Hepatocyte (in vitro differentiated cells): ENCODE measurements around the gene MYO1D. TPM values are rescaled to one million over a fixed set of nuclear protein-coding genes. Genes with fewer than 3 reads are reported as not detected.

ENCODE experiments used
- DNase-seq: peaks from one replicate; pipeline ENCODE4 v3.0.0-alpha.2; 2016; ENCODE audit warnings: low spot score
- H2AFZ ChIP-seq: fragments of 200-600 bp; sonication (generic); 2 replicates; pipeline ENCODE4 v1.6.0; 2016; ENCODE audit warnings: antibody characterized with exemption, mild to moderate bottlenecking
- H3K27ac ChIP-seq: fragments of 200-600 bp; sonication (generic); 2 replicates; pipeline ENCODE4 v1.5.1; 2016; ENCODE audit warnings: mild to moderate bottlenecking
- H3K27me3 ChIP-seq: fragments of 200-600 bp; sonication (generic); 2 replicates; pipeline ENCODE4 v1.6.1; 2016
- H3K36me3 ChIP-seq: fragments of 200-600 bp; sonication (generic); replicated peaks from 2 replicates; pipeline ENCODE4 v1.5.1; 2016; ENCODE audit warnings: low read depth; ENCODE audit not compliant: insufficient read depth
- H3K4me1 ChIP-seq: fragments of 200-600 bp; sonication (generic); 2 replicates; pipeline ENCODE4 v1.5.1; 2016; ENCODE audit warnings: mild to moderate bottlenecking, moderate library complexity; ENCODE audit not compliant: insufficient read depth
- H3K4me2 ChIP-seq: fragments of 200-600 bp; sonication (generic); 2 replicates; pipeline ENCODE4 v1.6.0; 2016
- H3K4me3 ChIP-seq: fragments of 200-600 bp; sonication (generic); 2 replicates; pipeline ENCODE4 v1.5.1; 2016; ENCODE audit warnings: mild to moderate bottlenecking
- H3K79me2 ChIP-seq: fragments of 200-600 bp; sonication (generic); 2 replicates; pipeline ENCODE4 v1.6.0; 2017; ENCODE audit warnings: mild to moderate bottlenecking
- H3K9me2 ChIP-seq: fragments of 200-600 bp; sonication (generic); replicated peaks from 2 replicates; pipeline ENCODE4 v1.6.0; 2017; ENCODE audit warnings: mild to moderate bottlenecking; ENCODE audit not compliant: insufficient read depth
- H3K9me3 ChIP-seq: fragments of 200-600 bp; sonication (generic); 2 replicates; pipeline ENCODE4 v1.5.1; 2016; ENCODE audit warnings: low read depth, mild to moderate bottlenecking
- H4K20me1 ChIP-seq: fragments of 200-600 bp; sonication (generic); 2 replicates; pipeline ENCODE4 v1.6.0; 2016; ENCODE audit warnings: mild to moderate bottlenecking; ENCODE audit not compliant: insufficient read depth, poor library complexity, severe bottlenecking
- CTCF ChIP-seq: fragments of 200-600 bp; sonication (generic); IDR thresholded peaks from 2 replicates; pipeline ENCODE4 v1.5.1; 2016; ENCODE audit warnings: antibody characterized with exemption, mild to moderate bottlenecking; ENCODE audit not compliant: poor library complexity
- EZH2 ChIP-seq: fragments of 200-600 bp; sonication (generic); IDR thresholded peaks from 2 replicates; pipeline ENCODE4 v1.6.1; 2016; ENCODE audit warnings: antibody characterized with exemption, mild to moderate bottlenecking, borderline replicate concordance
- EZH2phosphoT487 ChIP-seq: fragments of 200-600 bp; sonication (generic); IDR thresholded peaks from one replicate; pipeline ENCODE4 v1.6.1; 2018; ENCODE audit warnings: antibody characterized with exemption, mild to moderate bottlenecking, low read depth, moderate library complexity; ENCODE audit not compliant: unreplicated experiment, severe bottlenecking
- WGBS: methylation state at CpG from one replicate; pipeline ENCODE4 v1.1.6; 2016; ENCODE audit warnings: low lambda C conversion rate; ENCODE audit errors: missing lambda C conversion rate; 5-methylcytosine and 5-hydroxymethylcytosine counted together
- polyA plus RNA-seq: library from polyadenylated mRNA; unstranded; fragments of >200 nt; fragmentation: Nextera tagmentation; extraction: Ambion mirVana; gene quantifications from 2 replicates; pipeline ENCODE4 v1.2.1, GENCODE V29; 2016
- total RNA-seq: library from RNA; depleted of rRNA; stranded (reverse); fragments of >200 nt; gene quantifications from 2 replicates; pipeline ENCODE4 v1.2.3, GENCODE V29; 2014

MYO1D gene
- total and polyA plus RNA-seq, 2 experiments from 2014 or later: 36.2 to 89.0 TPM

GRCh38 chr17:32445971-32446370 is 431.0 kb downstream of the MYO1D start:
- no peak for DNase-seq
- TF ChIP-seq EZH2phosphoT487: no peak
- peaks cover 12% of the 10 kb centered on the region for H4K20me1 ChIP-seq
- H3K79me2 ChIP-seq: peaks cover 65% of the 10 kb centered on the region
- WGBS: 82% methylated on average over 2 of the region's 2 CpGs
- H3K36me3 ChIP-seq: no peaks in the 10 kb centered on the region
- H3K27me3 ChIP-seq: no peaks in the 10 kb centered on the region
- no peaks in the 10 kb centered on the region for H3K9me3 ChIP-seq
- H3K9me2 ChIP-seq: no peaks in the 10 kb centered on the region
- peaks cover 13% of the 10 kb centered on the region for H3K4me1 ChIP-seq
- no peak overlapping the region for H3K27ac ChIP-seq
- H2AFZ ChIP-seq: no peak overlapping the region
- peak overlapping the region; percentile 70 for H3K4me3 ChIP-seq
- H3K4me2 ChIP-seq: peak overlapping the region; percentile 86

DNA sequence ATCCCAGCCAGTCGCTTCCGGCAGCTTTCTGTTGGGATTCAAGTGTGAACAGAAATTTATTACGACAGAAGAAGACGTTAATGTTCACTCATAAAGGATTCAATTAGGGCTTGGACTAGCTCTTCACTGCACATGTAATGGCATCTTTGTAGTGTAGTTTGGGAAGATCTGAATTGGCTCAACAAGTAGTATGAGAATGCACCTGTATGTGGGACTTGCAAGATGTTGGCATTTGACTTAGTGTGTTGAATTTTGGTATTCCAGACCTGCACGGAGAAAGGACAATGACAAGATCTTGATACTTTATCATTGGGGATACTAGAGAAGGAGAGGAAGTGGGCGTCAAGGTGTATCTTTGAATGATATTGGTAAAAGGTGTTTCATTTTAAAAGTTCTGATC is 431.4 kb downstream of the MYO1D start:
- H3K79me2 ChIP-seq: peaks cover 60% of the 10 kb centered on the region

DNA sequence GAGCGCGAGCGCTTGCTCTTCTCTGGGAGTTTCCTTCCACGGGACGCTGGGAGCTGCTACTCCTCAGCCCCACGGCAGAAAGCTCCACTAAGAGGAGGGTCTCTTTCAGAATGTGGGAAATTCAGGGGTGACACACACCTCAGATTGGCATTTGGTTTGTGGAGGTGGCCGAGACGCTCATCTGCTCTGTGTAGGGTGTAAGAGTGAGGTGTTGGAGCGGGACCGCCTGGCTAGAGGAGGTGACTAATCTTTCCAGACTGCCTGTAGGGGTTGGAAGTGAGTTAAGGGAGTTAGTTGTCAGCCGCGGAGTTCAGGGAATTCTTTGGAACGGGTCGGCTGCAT is 431.9 kb downstream of the MYO1D start:
- Histone ChIP-seq H2AFZ (peak overlapping the region; percentile 77), H3K36me3 (no peaks in the 10 kb centered on the region), H4K20me1 (peaks cover 12% of the 10 kb centered on the region), H3K4me1 (peaks cover 13% of the 10 kb centered on the region), H3K27ac (peak overlapping the region; percentile 90), H3K4me2 (peak overlapping the region; percentile 86), H3K27me3 (no peaks in the 10 kb centered on the region), H3K4me3 (peak overlapping the region; percentile 70), H3K9me3 (no peaks in the 10 kb centered on the region), H3K9me2 (no peaks in the 10 kb centered on the region), H3K79me2 (peaks cover 56% of the 10 kb centered on the region)
- WGBS: under 1% methylated on average over 14 of the region's 14 CpGs
- TF ChIP-seq EZH2 (no peak), EZH2phosphoT487 (no peak), CTCF (no peak)
- peak; percentile 70 for DNase-seq

More for the DNA sequence above, 431.4 kb downstream of the MYO1D start:
- DNase-seq: no peak
- Histone ChIP-seq H3K4me1 (peaks cover 13% of the 10 kb centered on the region), H3K4me2 (peak overlapping the region; percentile 86), H3K9me3 (no peaks in the 10 kb centered on the region), H3K27me3 (no peaks in the 10 kb centered on the region), H3K36me3 (no peaks in the 10 kb centered on the region), H4K20me1 (peaks cover 12% of the 10 kb centered on the region), H2AFZ (peak overlapping the region; percentile 77), H3K4me3 (peak overlapping the region; percentile 70), H3K9me2 (no peaks in the 10 kb centered on the region), H3K27ac (peak overlapping the region; percentile 90)
- WGBS: 18% methylated on average over 6 of the region's 6 CpGs
- TF ChIP-seq CTCF (no peak), EZH2phosphoT487 (no peak), EZH2 (no peak)

GRCh38 chr17:32444301-32445073 is 432.4 kb downstream of the MYO1D start, which contains the start of gene PSMD11:
Gene PSMD11, plus strand, starts transcription at chr17:32444510. Its CDS starts 14 bp downstream, at chr17:32444524.
- peak within 1 kb of the TSS; percentile 86 for H3K4me2 ChIP-seq
- WGBS: 1% methylated on average over 52 of the region's 74 CpGs
- H3K27me3 ChIP-seq: no peaks in the 10 kb centered on the region
- peaks cover 13% of the 10 kb centered on the region for H3K4me1 ChIP-seq
- H3K4me3 ChIP-seq: peak within 1 kb of the TSS; percentile 70
- H2AFZ ChIP-seq: peak within 1 kb of the TSS; percentile 85
- no peaks in the 10 kb centered on the region for H3K36me3 ChIP-seq
- H4K20me1 ChIP-seq: peaks cover 12% of the 10 kb centered on the region
- H3K27ac ChIP-seq: peak within 1 kb of the TSS; percentile 90
- H3K9me2 ChIP-seq: no peaks in the 10 kb centered on the region
- peaks cover 50% of the 10 kb centered on the region for H3K79me2 ChIP-seq
- no peak for TF ChIP-seq EZH2
- peak; percentile 99 for DNase-seq
- H3K9me3 ChIP-seq: no peaks in the 10 kb centered on the region
